GM12878 (cell line): ENCODE data around the gene RHBDD1. TPM values are rescaled to one million over a fixed set of nuclear protein-coding genes. Genes with fewer than 3 reads are reported as not detected.

Experiments
- ATAC-seq: fragments of 200-7000 bp; cut with Tn5 transposase; 3 replicates; pipeline ENCODE4 v1.9.1; 2020; ENCODE audit warnings: mild to moderate bottlenecking, moderate library complexity
- BruUV-seq: library from RNA; stranded (reverse); fragments of 400-500 nt; replicated peaks from 2 replicates; lab custom pipeline; 2021; lab: Mats Ljungman, UMichigan
- CTCF ChIA-PET: fragments of 300-600 bp; sonication (Branson Sonifier 250); formaldehyde crosslinking; extraction: SDS; loops from one replicate; lab custom pipeline; 2021; ENCODE audit warnings: inconsistent platforms; lab: Yijun Ruan, JAX
- POLR2A ChIA-PET: fragments of 350-600 bp; formaldehyde crosslinking; extraction: SDS; loops from one replicate; lab custom pipeline; 2021; ENCODE audit warnings: inconsistent platforms; lab: Charles Lee
- RAD21 ChIA-PET: fragments of 300-600 bp; sonication (Branson Sonifier 250); formaldehyde crosslinking; loops from one replicate; lab custom pipeline; 2023; ENCODE audit warnings: antibody characterized with exemption; ENCODE audit not compliant: unreplicated experiment; lab: Charles Lee
- SMC1A ChIA-PET: fragments of 300-600 bp; sonication (Branson Sonifier 250); formaldehyde crosslinking; loops from one replicate; lab custom pipeline; 2023; ENCODE audit not compliant: unreplicated experiment, uncharacterized antibody; lab: Charles Lee
- DNase-seq: peaks from one replicate; pipeline ENCODE4 v3.0.0-alpha.2; 2011; ENCODE audit warnings: low read depth, low spot score
- FAIRE-seq: peaks from 3 replicates; lab custom pipeline; 2011; peaks lifted over from hg19 to GRCh38; lab: Jason Lieb, UNC
- H2AFZ ChIP-seq: 2 replicates; pipeline ENCODE4 v1.6.0; 2011; ENCODE audit warnings: low read depth, low read length, control low read depth; ENCODE audit not compliant: control insufficient read depth
- H3K27ac ChIP-seq: 2 replicates; pipeline ENCODE4 v1.5.1; 2011; ENCODE audit warnings: control low read depth; ENCODE audit not compliant: control insufficient read depth, insufficient read depth
- H3K27me3 ChIP-seq, 2 experiments: replicated peaks in 1 of 2; 2 replicates each; pipeline versions ENCODE4 v1.6.0 to v1.6.1; 2011; ENCODE audit warnings: low read length in 1 of 2; ENCODE audit not compliant: control insufficient read depth in 2 of 2, insufficient read depth in 2 of 2
- H3K36me3 ChIP-seq, 2 experiments: 2 replicates each; pipeline ENCODE4 v1.5.1; 2011; ENCODE audit warnings: low read length in 1 of 2; ENCODE audit not compliant: control insufficient read depth in 2 of 2, insufficient read depth in 2 of 2
- H3K4me1 ChIP-seq: 2 replicates; pipeline ENCODE4 v1.6.1; 2011; ENCODE audit warnings: mild to moderate bottlenecking, low read length, moderate library complexity, mixed read lengths; ENCODE audit not compliant: control insufficient read depth, insufficient read depth
- H3K4me2 ChIP-seq: 2 replicates; pipeline ENCODE4 v1.6.0; 2011; ENCODE audit warnings: control low read depth; ENCODE audit not compliant: control insufficient read depth, insufficient read depth
- H3K4me3 ChIP-seq: fragments of 200-600 bp; sonication (generic); 2 replicates; pipeline ENCODE4 v1.5.1; 2016
- H3K79me2 ChIP-seq: 2 replicates; pipeline ENCODE4 v1.6.0; 2011; ENCODE audit warnings: low read length; ENCODE audit not compliant: control insufficient read depth, insufficient read depth
- H3K9ac ChIP-seq: 2 replicates; pipeline ENCODE4 v1.8.0; 2011; ENCODE audit warnings: low read length, control low read depth, mixed read lengths; ENCODE audit not compliant: control insufficient read depth, insufficient read depth
- H3K9me3 ChIP-seq: replicated peaks from 3 replicates; pipeline ENCODE4 v1.5.1; 2011; ENCODE audit warnings: mild to moderate bottlenecking, low read length; ENCODE audit not compliant: control insufficient read depth, insufficient read depth
- H4K20me1 ChIP-seq: 2 replicates; pipeline ENCODE4 v1.6.0; 2011; ENCODE audit not compliant: control insufficient read depth, insufficient read depth
- BCLAF1 ChIP-seq: fragments of 450-650 bp; IDR thresholded peaks from 2 replicates; pipeline ENCODE4 v1.6.1; 2017; ENCODE audit warnings: antibody characterized with exemption, mild to moderate bottlenecking, moderate library complexity
- CBX3 ChIP-seq: fragments of 200-600 bp; sonication (generic); IDR thresholded peaks from 2 replicates; pipeline ENCODE4 v1.6.1; 2016; ENCODE audit warnings: low read depth, borderline replicate concordance
- HCFC1 ChIP-seq: fragments of 150-350 bp; IDR thresholded peaks from 2 replicates; pipeline ENCODE4 v1.6.1; 2014; ENCODE audit warnings: low read length
- IRF4 ChIP-seq: IDR thresholded peaks from 2 replicates; pipeline ENCODE4 v1.6.1; 2011; ENCODE audit warnings: low read depth, low read length
- MEF2A ChIP-seq: IDR thresholded peaks from 2 replicates; pipeline ENCODE4 v1.6.1; 2011; ENCODE audit warnings: low read depth, mild to moderate bottlenecking, low read length, moderate library complexity; ENCODE audit not compliant: insufficient read depth
- MXI1 ChIP-seq: fragments of 150-350 bp; IDR thresholded peaks from 2 replicates; pipeline ENCODE4 v1.6.1; 2011; ENCODE audit warnings: low read depth, mild to moderate bottlenecking, inconsistent platforms, low read length, improper control_type of control experiment
- NRF1 ChIP-seq: conservative IDR thresholded peaks from 2 replicates; pipeline ENCODE4 v1.6.1; 2011; ENCODE audit warnings: mild to moderate bottlenecking, low read depth, low read length, improper control_type of control experiment
- RAD51 ChIP-seq: fragments of 450-650 bp; IDR thresholded peaks from 2 replicates; pipeline ENCODE4 v1.6.1; 2016; ENCODE audit warnings: moderate library complexity, mild to moderate bottlenecking, inconsistent platforms
- RCOR1 ChIP-seq: conservative IDR thresholded peaks from 2 replicates; pipeline ENCODE4 v1.6.1; 2012; ENCODE audit warnings: low read depth, low read length, improper control_type of control experiment
- ZNF24 ChIP-seq: fragments of 450-650 bp; IDR thresholded peaks from 2 replicates; pipeline ENCODE4 v1.6.1; 2017; ENCODE audit warnings: antibody characterized with exemption, mild to moderate bottlenecking
- WGBS: methylation state at CpG from one replicate; pipeline ENCODE4 v1.1.6; 2016; ENCODE audit warnings: low lambda C conversion rate; ENCODE audit not compliant: insufficient replicate concordance, insufficient coverage; ENCODE audit errors: missing lambda C conversion rate; 5-methylcytosine and 5-hydroxymethylcytosine counted together
- in situ Hi-C: fragments of 300-500 bp; cut with MboI; formaldehyde crosslinking; loops from 9 replicates; pipeline ENCODE4 v1.14.3; 2018; ENCODE audit warnings: mixed read lengths
- intact Hi-C: fragments of 100-400 bp; cut with micrococcal nuclease; formaldehyde crosslinking; loops from one replicate; pipeline ENCODE4 v1.14.2; 2022; ENCODE audit not compliant: unreplicated experiment
- polyA plus RNA-seq, 11 experiments: library from polyadenylated mRNA; depleted of rRNA in 4 of 11; unstranded in 6 of 11; stranded (reverse) in 5 of 11; fragments of >200 nt; fragmentation: Nextera tagmentation in 4 of 11; fragmentation: Illumina TruSeq in 1 of 11; extraction: Ambion mirVana in 4 of 11; extraction: Trizol in 1 of 11; gene quantifications; 1 replicate in 1 of 11; 2 replicates in 10 of 11; pipeline versions ENCODE4 v1.2.1 to v1.2.3, GENCODE V29; 2011 to 2016; ENCODE audit warnings: inconsistent platforms in 2 of 11, missing spikeins in 2 of 11, low read depth in 1 of 11
- total RNA-seq, 4 experiments: library from RNA; depleted of rRNA in 3 of 4; stranded (reverse); fragments of >200 nt in 3 of 4; fragmentation: Illumina TruSeq in 1 of 4; extraction: Trizol in 1 of 4; gene quantifications; 2 replicates each; pipeline versions ENCODE4 v1.2.1 to v1.2.3, GENCODE V29; 2013 to 2021
- TF ChIP-seq, protein P1 (sequence below): fragments of 450-650 bp; IDR thresholded peaks from 2 replicates; pipeline ENCODE4 v1.6.1; 2016; ENCODE audit warnings: mild to moderate bottlenecking, moderate library complexity, borderline replicate concordance

The RHBDD1 gene
- total and polyA plus RNA-seq, 10 of the 15 experiments (the other 5 are each of a cell fraction or from before 2014, with no cell fraction given), result 7.1 to 36.4 (median 14.7) TPM

GRCh38 chr2:226799976-226800940, 35.6 kb upstream of the RHBDD1 start (continued):
- TF ChIP-seq RCOR1 (no peak), CBX3 (no peak)
- TF ChIP-seq, all 136 proteins: peak for 5

GRCh38 chr2:226800941-226801784, 34.7 kb upstream of the RHBDD1 start:
- ChIA-PET POLR2A (interaction anchor here (0.6 kb wide), 1 partner anchor 625 kb away, joined by 3 read pairs; no protein-coding TSS in a partner anchor), RAD21 (interaction anchor here (0.9 to 2.6 kb wide), 7 partner anchors 39 to 912 kb away, joined by 3 to 31 read pairs (median 12); no protein-coding TSS in a partner anchor), SMC1A (interaction anchor here (0.8 to 2.8 kb wide), 10 partner anchors 10 to 1135 kb away, joined by 3 to 27 read pairs (median 6); no protein-coding TSS in a partner anchor), CTCF (interaction anchor here (0.7 to 6.3 kb wide), 25 partner anchors 9 to 1136 kb away, joined by 3 to 80 read pairs (median 6); no protein-coding TSS in a partner anchor)
- peak; percentile 44 for FAIRE-seq
- DNase-seq, result peak; percentile 54
- in situ Hi-C loops, result loop anchor here (10.0 kb wide), 1 partner anchor 576 kb away; no protein-coding TSS in a partner anchor
- Histone ChIP-seq H3K9me3 (no peaks in the 10 kb centered on the region), H3K4me1 (peaks cover 8% of the 10 kb centered on the region), H3K4me2 (peak overlapping the region; percentile 99), H4K20me1 (no peaks in the 10 kb centered on the region), H3K36me3 (no peaks in the 10 kb centered on the region), H3K27me3 (no peaks in the 10 kb centered on the region), H3K4me3 (peak overlapping the region; percentile 93), H2AFZ (peak overlapping the region; percentile 89), H3K79me2 (no peaks in the 10 kb centered on the region), H3K9ac (peak overlapping the region; percentile 12; the same call in 1 of the 2 replicates), H3K27ac (no peak overlapping the region)
- WGBS, result 4% methylated on average over 32 of the region's 33 CpGs
- intact Hi-C loops, result loop anchor here (2.0 to 10.0 kb wide), 3 partner anchors 296 to 584 kb away; no protein-coding TSS in a partner anchor
- no TSS peak for BruUV-seq
- peak; percentile 87 for ATAC-seq
- TF ChIP-seq, protein P1, sequence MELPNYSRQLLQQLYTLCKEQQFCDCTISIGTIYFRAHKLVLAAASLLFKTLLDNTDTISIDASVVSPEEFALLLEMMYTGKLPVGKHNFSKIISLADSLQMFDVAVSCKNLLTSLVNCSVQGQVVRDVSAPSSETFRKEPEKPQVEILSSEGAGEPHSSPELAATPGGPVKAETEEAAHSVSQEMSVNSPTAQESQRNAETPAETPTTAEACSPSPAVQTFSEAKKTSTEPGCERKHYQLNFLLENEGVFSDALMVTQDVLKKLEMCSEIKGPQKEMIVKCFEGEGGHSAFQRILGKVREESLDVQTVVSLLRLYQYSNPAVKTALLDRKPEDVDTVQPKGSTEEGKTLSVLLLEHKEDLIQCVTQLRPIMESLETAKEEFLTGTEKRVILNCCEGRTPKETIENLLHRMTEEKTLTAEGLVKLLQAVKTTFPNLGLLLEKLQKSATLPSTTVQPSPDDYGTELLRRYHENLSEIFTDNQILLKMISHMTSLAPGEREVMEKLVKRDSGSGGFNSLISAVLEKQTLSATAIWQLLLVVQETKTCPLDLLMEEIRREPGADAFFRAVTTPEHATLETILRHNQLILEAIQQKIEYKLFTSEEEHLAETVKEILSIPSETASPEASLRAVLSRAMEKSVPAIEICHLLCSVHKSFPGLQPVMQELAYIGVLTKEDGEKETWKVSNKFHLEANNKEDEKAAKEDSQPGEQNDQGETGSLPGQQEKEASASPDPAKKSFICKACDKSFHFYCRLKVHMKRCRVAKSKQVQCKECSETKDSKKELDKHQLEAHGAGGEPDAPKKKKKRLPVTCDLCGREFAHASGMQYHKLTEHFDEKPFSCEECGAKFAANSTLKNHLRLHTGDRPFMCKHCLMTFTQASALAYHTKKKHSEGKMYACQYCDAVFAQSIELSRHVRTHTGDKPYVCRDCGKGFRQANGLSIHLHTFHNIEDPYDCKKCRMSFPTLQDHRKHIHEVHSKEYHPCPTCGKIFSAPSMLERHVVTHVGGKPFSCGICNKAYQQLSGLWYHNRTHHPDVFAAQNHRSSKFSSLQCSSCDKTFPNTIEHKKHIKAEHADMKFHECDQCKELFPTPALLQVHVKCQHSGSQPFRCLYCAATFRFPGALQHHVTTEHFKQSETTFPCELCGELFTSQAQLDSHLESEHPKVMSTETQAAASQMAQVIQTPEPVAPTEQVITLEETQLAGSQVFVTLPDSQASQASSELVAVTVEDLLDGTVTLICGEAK, result no peak
- TF ChIP-seq IRF4 (no peak), MEF2A (no peak), ZNF24 (no peak), BCLAF1 (no peak), HCFC1 (no peak), RAD51 (no peak), NRF1 (peak; percentile 43), MXI1 (no peak)
